Parathyroid adenoma (tissue), 2 donors: ENCODE measurements around the gene KRT36.

Source experiments
- H2AFZ ChIP-seq: fragments of 300-600 bp; sonication (generic); one replicate; pipeline ENCODE4 v1.7.0; 2017; ENCODE audit warnings: antibody characterized with exemption, mild to moderate bottlenecking
- H3K27ac ChIP-seq: fragments of 300-600 bp; sonication (generic); one replicate; pipeline ENCODE4 v1.7.0; 2017
- H3K27me3 ChIP-seq: fragments of 300-600 bp; sonication (generic); one replicate; pipeline ENCODE4 v1.7.0; 2017; ENCODE audit warnings: low read length; ENCODE audit not compliant: control insufficient read depth, insufficient read depth
- H3K36me3 ChIP-seq: fragments of 300-600 bp; sonication (generic); one replicate; pipeline ENCODE4 v1.7.0; 2017; ENCODE audit warnings: low read length; ENCODE audit not compliant: control insufficient read depth, insufficient read depth
- H3K4me1 ChIP-seq: fragments of 300-600 bp; sonication (generic); one replicate; pipeline ENCODE4 v1.7.0; 2017; ENCODE audit warnings: control low read depth
- H3K4me2 ChIP-seq: fragments of 300-600 bp; sonication (generic); one replicate; pipeline ENCODE4 v1.7.0; 2017; ENCODE audit warnings: low read length
- H3K4me3 ChIP-seq: fragments of 300-600 bp; sonication (generic); one replicate; pipeline ENCODE4 v1.7.0; 2017; ENCODE audit warnings: low read depth, low read length
- H3K79me2 ChIP-seq: fragments of 300-600 bp; sonication (generic); one replicate; pipeline ENCODE4 v1.7.0; 2017; ENCODE audit warnings: control low read depth
- H3K9ac ChIP-seq: fragments of 300-600 bp; sonication (generic); one replicate; pipeline ENCODE4 v1.7.0; 2017; ENCODE audit warnings: mild to moderate bottlenecking
- H3K9me3 ChIP-seq: fragments of 300-600 bp; sonication (generic); one replicate; pipeline ENCODE4 v1.7.0; 2017; ENCODE audit warnings: low read length; ENCODE audit not compliant: control insufficient read depth
- CTCF ChIP-seq: fragments of 300-600 bp; sonication (generic); IDR thresholded peaks from one replicate; pipeline ENCODE4 v1.7.0; 2017; ENCODE audit warnings: antibody characterized with exemption, mild to moderate bottlenecking
- donor health status: primary hyperparathyroidism.

The KRT36 gene

GRCh38 chr17:41456204-41456603 lies 33.5 kb downstream of the KRT36 start:
- Histone ChIP-seq H3K9me3 (no peaks in the 10 kb centered on the region), H3K9ac (no peak overlapping the region), H3K79me2 (no peaks in the 10 kb centered on the region), H2AFZ (no peak overlapping the region), H3K27me3 (no peaks in the 10 kb centered on the region), H3K4me1 (peaks cover 2% of the 10 kb centered on the region), H3K27ac (no peak overlapping the region), H3K4me3 (no peak overlapping the region), H3K36me3 (no peaks in the 10 kb centered on the region), H3K4me2 (no peak overlapping the region)
- no peak for TF ChIP-seq CTCF

- Histone ChIP-seq H3K9ac (no peak overlapping the region), H3K79me2 (no peaks in the 10 kb centered on the region), H3K27ac (no peak overlapping the region), H2AFZ (no peak overlapping the region), H3K9me3 (no peaks in the 10 kb centered on the region), H3K27me3 (no peaks in the 10 kb centered on the region), H3K36me3 (no peaks in the 10 kb centered on the region), H3K4me3 (no peak overlapping the region), H3K4me2 (no peak overlapping the region), H3K4me1 (peaks cover 2% of the 10 kb centered on the region)
- TF ChIP-seq CTCF, result no peak
Measured at GRCh38 chr17:41455236-41455635, 34.5 kb downstream of the KRT36 start.

GRCh38 chr17:41453066-41453465 lies 36.6 kb downstream of the KRT36 start:
- peaks cover 2% of the 10 kb centered on the region for H3K4me1 ChIP-seq
- no peaks in the 10 kb centered on the region for H3K79me2 ChIP-seq
- no peak overlapping the region for H2AFZ ChIP-seq
- H3K27ac ChIP-seq, result no peak overlapping the region
- H3K27me3 ChIP-seq, result no peaks in the 10 kb centered on the region
- H3K9ac ChIP-seq, result no peak overlapping the region
- no peak for TF ChIP-seq CTCF
- H3K4me3 ChIP-seq, result no peak overlapping the region
- no peak overlapping the region for H3K4me2 ChIP-seq
- no peaks in the 10 kb centered on the region for H3K36me3 ChIP-seq
- H3K9me3 ChIP-seq, result no peaks in the 10 kb centered on the region

- Histone ChIP-seq H3K79me2 (no peaks in the 10 kb centered on the region), H3K4me1 (no peaks in the 10 kb centered on the region), H3K27me3 (no peaks in the 10 kb centered on the region), H3K4me2 (no peak overlapping the region), H2AFZ (no peak overlapping the region), H3K9me3 (no peaks in the 10 kb centered on the region), H3K36me3 (no peaks in the 10 kb centered on the region), H3K4me3 (no peak overlapping the region), H3K27ac (no peak overlapping the region), H3K9ac (no peak overlapping the region)
- no peak for TF ChIP-seq CTCF
Measured at GRCh38 chr17:41452281-41452680, 37.4 kb downstream of the KRT36 start.

GRCh38 chr17:41451154-41451728 lies 38.5 kb downstream of the KRT36 start:
- Histone ChIP-seq H3K27me3 (no peaks in the 10 kb centered on the region), H3K4me2 (no peak overlapping the region), H3K9ac (no peak overlapping the region), H3K4me1 (no peaks in the 10 kb centered on the region), H3K9me3 (no peaks in the 10 kb centered on the region), H3K36me3 (no peaks in the 10 kb centered on the region), H3K4me3 (no peak overlapping the region), H3K27ac (no peak overlapping the region), H2AFZ (no peak overlapping the region), H3K79me2 (no peaks in the 10 kb centered on the region)
- TF ChIP-seq CTCF, result no peak
